Measurements from ENCODE around the gene SOWAHD. TPM values are rescaled to one million over a fixed set of nuclear protein-coding genes. Genes with fewer than 3 reads are reported as not detected.

SOWAHD gene, protein sequence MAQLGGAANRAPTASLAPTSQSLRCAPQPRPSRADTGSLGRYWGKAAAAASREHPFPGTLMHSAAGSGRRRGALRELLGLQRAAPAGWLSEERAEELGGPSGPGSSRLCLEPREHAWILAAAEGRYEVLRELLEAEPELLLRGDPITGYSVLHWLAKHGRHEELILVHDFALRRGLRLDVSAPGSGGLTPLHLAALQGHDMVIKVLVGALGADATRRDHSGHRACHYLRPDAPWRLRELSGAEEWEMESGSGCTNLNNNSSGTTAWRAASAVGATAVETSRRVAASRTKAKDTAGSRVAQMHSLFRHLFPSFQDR
- total RNA-seq: 0.18 and 0.43 TPM in 2 replicates

GRCh38 chrX:119757979-119758730 lies at the start of gene SOWAHD:
TSS of gene SOWAHD (plus strand) at chrX:119758588. CDS start at chrX:119758668, 80 bp downstream.

DNA sequence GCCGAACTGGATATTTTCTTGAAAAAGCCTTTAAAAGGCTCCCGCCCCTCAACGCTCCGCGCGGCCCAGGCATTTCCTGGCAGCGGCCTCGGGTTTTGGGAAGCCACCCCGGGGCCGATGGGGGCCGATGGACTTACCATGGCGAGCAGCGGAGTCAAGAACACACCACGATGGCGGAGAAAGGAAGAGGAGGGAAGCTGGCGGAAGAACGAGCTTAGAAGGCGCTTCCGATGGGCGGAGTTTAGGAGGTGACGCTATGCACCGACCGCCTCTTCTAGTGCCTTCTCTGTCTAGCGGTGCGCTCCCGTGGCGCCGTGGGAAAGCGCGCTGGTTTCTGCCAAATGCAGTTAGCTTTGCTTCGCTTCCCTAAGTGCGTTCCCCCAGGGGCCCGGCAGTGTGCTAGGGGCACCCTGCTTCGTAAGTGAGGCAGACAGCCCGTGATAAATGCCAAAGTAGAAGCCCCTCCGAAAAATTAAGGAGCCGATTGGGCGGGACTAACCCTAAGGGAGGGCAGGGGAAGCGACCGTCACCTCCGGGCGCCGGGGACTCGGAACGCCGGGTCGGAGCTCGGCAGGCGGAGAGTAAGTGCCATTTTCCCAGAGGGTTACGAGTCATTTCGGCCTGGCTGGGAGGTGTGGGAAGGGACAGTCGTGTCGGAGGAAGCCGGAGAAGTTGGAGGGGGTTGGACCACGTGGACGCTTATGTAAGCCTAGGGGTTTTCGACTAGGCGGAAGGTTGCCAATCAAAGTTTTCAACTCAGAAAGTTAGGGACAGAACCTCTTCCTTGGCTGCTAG lies 33.2 kb downstream of the SOWAHD start, which contains the start of gene RPL39:
RPL39 (minus strand) TSS at position 194 of the 795 bp plus-strand sequence; CDS start at position 140, 54 bp downstream.

Other genes with a start within 250 kb of the SOWAHD start
- gene STEEP1, start 193.2 kb upstream of the SOWAHD start, total RNA-seq: 38.3 and 40.2 TPM in 2 replicates
- 18.5 and 20.0 TPM in 2 replicates for gene UBE2A, start 184.0 kb upstream of the SOWAHD start, total RNA-seq
- 2.6 and 3.3 TPM in 2 replicates for gene NKRF, start 152.2 kb upstream of the SOWAHD start, total RNA-seq
- 13.9 and 20.5 TPM in 2 replicates for gene SEPTIN6, start 65.4 kb upstream of the SOWAHD start, total RNA-seq
- 3,179 and 3,288 TPM in 2 replicates for gene RPL39, start 33.0 kb downstream of the SOWAHD start, total RNA-seq
- 1.1 and 1.2 TPM in 2 replicates for gene UPF3B, start 94.4 kb downstream of the SOWAHD start, total RNA-seq
- 16.5 and 17.4 TPM in 2 replicates for gene RNF113A, start 113.1 kb downstream of the SOWAHD start, total RNA-seq
- 144 and 150 TPM in 2 replicates for gene NDUFA1, start 113.2 kb downstream of the SOWAHD start, total RNA-seq
- gene AKAP14, start 137.3 kb downstream of the SOWAHD start, total RNA-seq: not detected in 2 replicates
- gene NKAP, start 185.2 kb downstream of the SOWAHD start, total RNA-seq: 3.4 and 4.0 TPM in 2 replicates